SK-N-SH treated with all-trans-retinoic acid at 6 μM for 48 hours (cell line): ENCODE results near the gene RFPL1.

ENCODE experiments used
- ATAC-seq: fragments of 200-7000 bp; cut with Tn5 transposase; 3 replicates; pipeline ENCODE4 v1.9.1; 2020; ENCODE audit warnings: mild to moderate bottlenecking, moderate library complexity
- BACH2 ChIP-seq: fragments of 250-450 bp; sonication (Bioruptor Pico); IDR thresholded peaks from 2 replicates; pipeline ENCODE4 v1.9.0; 2021; ENCODE audit warnings: mild to moderate bottlenecking, borderline replicate concordance
- CREB5 ChIP-seq: fragments of 250-450 bp; sonication (Bioruptor Pico); IDR thresholded peaks from 2 replicates; pipeline ENCODE4 v1.5.1; 2020; ENCODE audit warnings: low read depth, mild to moderate bottlenecking, moderate library complexity
- CSDC2 ChIP-seq: fragments of 250-450 bp; sonication (Bioruptor Pico); IDR thresholded peaks from 2 replicates; pipeline ENCODE4 v1.5.0; 2020; ENCODE audit warnings: mild to moderate bottlenecking, moderate library complexity
- CSRNP3 ChIP-seq: fragments of 250-450 bp; sonication (Bioruptor Pico); IDR thresholded peaks from 2 replicates; pipeline ENCODE4 v1.5.1; 2021; ENCODE audit warnings: mild to moderate bottlenecking, moderate library complexity
- ESRRG ChIP-seq: fragments of 250-450 bp; sonication (Bioruptor Pico); IDR thresholded peaks from 2 replicates; pipeline ENCODE4 v1.6.1; 2021; ENCODE audit warnings: mild to moderate bottlenecking
- GLIS3 ChIP-seq: fragments of 250-450 bp; sonication (Bioruptor Pico); IDR thresholded peaks from 2 replicates; pipeline ENCODE4 v1.5.0; 2020; ENCODE audit warnings: mild to moderate bottlenecking, moderate library complexity
- ISL1 ChIP-seq: fragments of 250-450 bp; sonication (Bioruptor Pico); IDR thresholded peaks from 2 replicates; pipeline ENCODE4 v2.1.2; 2022; ENCODE audit warnings: mild to moderate bottlenecking, moderate library complexity
- OSR1 ChIP-seq: fragments of 250-450 bp; sonication (Bioruptor Pico); IDR thresholded peaks from 2 replicates; pipeline ENCODE4 v1.8.0; 2022; ENCODE audit warnings: moderate library complexity, mild to moderate bottlenecking, inconsistent platforms
- POU6F1 ChIP-seq: fragments of 250-450 bp; sonication (Bioruptor Pico); IDR thresholded peaks from 2 replicates; pipeline ENCODE4 v1.8.0; 2021; ENCODE audit warnings: low read depth, mild to moderate bottlenecking, moderate library complexity, borderline replicate concordance
- PPARA ChIP-seq: fragments of 250-450 bp; sonication (Bioruptor Pico); IDR thresholded peaks from 2 replicates; pipeline ENCODE4 v1.5.0; 2020; ENCODE audit warnings: mild to moderate bottlenecking, borderline replicate concordance
- RARB ChIP-seq: fragments of 250-450 bp; sonication (Bioruptor Pico); IDR thresholded peaks from 2 replicates; pipeline ENCODE4 v1.8.0; 2021; ENCODE audit warnings: mild to moderate bottlenecking, moderate library complexity
- SNAI2 ChIP-seq: fragments of 250-450 bp; sonication (Bioruptor Pico); IDR thresholded peaks from 2 replicates; pipeline ENCODE4 v1.5.0; 2020; ENCODE audit warnings: mild to moderate bottlenecking, moderate library complexity
- TCF4 ChIP-seq: fragments of 250-450 bp; sonication (Bioruptor Pico); IDR thresholded peaks from 2 replicates; pipeline ENCODE4 v1.8.0; 2021; ENCODE audit warnings: mild to moderate bottlenecking, moderate library complexity, borderline replicate concordance
- TOX ChIP-seq: fragments of 250-450 bp; sonication (Bioruptor Pico); IDR thresholded peaks from 2 replicates; pipeline ENCODE4 v1.8.0; 2021; ENCODE audit warnings: mild to moderate bottlenecking, moderate library complexity, borderline replicate concordance
- ZFP3 ChIP-seq: fragments of 250-450 bp; sonication (Bioruptor Pico); IDR thresholded peaks from 2 replicates; pipeline ENCODE4 v1.5.0; 2020; ENCODE audit warnings: mild to moderate bottlenecking, moderate library complexity
- ZFP30 ChIP-seq: fragments of 450-650 bp; formaldehyde crosslinking; IDR thresholded peaks from 2 replicates; pipeline ENCODE4 v1.5.0; 2022; ENCODE audit warnings: mild to moderate bottlenecking, moderate library complexity
- ZNF565 ChIP-seq: fragments of 450-650 bp; formaldehyde crosslinking; conservative IDR thresholded peaks from 2 replicates; pipeline ENCODE4 v1.5.0; 2020; ENCODE audit warnings: low read depth, mild to moderate bottlenecking, moderate library complexity
- ZNF8 ChIP-seq: fragments of 450-650 bp; formaldehyde crosslinking; IDR thresholded peaks from 2 replicates; pipeline ENCODE4 v1.5.0; 2020; ENCODE audit warnings: mild to moderate bottlenecking, moderate library complexity
- TF ChIP-seq, protein P1 (sequence below): fragments of 250-450 bp; sonication (Bioruptor Pico); IDR thresholded peaks from 2 replicates; pipeline ENCODE4 v1.8.0; 2020; ENCODE audit warnings: mild to moderate bottlenecking, moderate library complexity, borderline replicate concordance
- TF ChIP-seq, protein P2 (sequence below): fragments of 250-450 bp; sonication (Bioruptor Pico); IDR thresholded peaks from 2 replicates; pipeline ENCODE4 v1.5.0; 2020; ENCODE audit warnings: mild to moderate bottlenecking, moderate library complexity

RFPL1 gene

GRCh38 chr22:29426476-29426875, 11.9 kb upstream of the RFPL1 start:
- TF ChIP-seq TOX (CRISPR knock-in tag) = no peak
- TF ChIP-seq PPARA (CRISPR knock-in tag) = no peak
- TF ChIP-seq RARB = no peak
- TF ChIP-seq OSR1 (CRISPR knock-in tag) = no peak
- TF ChIP-seq ZFP3 (CRISPR knock-in tag) = no peak
- no peak for TF ChIP-seq ZNF8 (CRISPR knock-in tag)
- TF ChIP-seq CREB5 = no peak
- TF ChIP-seq POU6F1 (CRISPR knock-in tag) = no peak
- ATAC-seq = no peak

DNA sequence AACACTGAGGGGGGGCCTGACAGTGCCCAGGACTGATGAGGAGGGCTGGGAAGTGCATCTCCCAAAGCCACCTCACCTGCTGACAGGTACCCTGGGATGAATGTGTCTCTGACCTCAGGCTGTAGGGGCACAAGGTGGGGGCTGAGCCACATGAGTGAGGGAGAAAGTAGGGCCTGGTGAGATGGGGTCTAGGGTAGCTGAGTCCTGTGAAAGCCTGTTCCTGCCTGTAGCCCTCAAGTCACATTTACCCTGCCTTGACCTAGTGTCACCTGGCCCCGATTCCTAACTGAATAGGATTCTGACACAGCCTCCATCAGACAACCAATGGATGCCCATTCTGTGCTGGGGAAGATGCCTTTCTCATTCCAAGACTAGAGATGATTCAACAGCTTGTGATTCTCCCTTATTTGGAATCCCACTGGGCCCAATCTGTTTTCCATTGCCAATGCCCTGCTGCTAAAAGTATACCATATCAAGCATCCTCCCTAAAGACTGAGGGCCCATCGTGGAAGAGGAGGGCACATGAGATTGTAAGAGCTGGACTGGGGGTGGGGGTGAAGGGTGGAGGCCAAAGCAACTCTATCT, 11.1 kb upstream of the RFPL1 start:
- TF ChIP-seq, protein P1, sequence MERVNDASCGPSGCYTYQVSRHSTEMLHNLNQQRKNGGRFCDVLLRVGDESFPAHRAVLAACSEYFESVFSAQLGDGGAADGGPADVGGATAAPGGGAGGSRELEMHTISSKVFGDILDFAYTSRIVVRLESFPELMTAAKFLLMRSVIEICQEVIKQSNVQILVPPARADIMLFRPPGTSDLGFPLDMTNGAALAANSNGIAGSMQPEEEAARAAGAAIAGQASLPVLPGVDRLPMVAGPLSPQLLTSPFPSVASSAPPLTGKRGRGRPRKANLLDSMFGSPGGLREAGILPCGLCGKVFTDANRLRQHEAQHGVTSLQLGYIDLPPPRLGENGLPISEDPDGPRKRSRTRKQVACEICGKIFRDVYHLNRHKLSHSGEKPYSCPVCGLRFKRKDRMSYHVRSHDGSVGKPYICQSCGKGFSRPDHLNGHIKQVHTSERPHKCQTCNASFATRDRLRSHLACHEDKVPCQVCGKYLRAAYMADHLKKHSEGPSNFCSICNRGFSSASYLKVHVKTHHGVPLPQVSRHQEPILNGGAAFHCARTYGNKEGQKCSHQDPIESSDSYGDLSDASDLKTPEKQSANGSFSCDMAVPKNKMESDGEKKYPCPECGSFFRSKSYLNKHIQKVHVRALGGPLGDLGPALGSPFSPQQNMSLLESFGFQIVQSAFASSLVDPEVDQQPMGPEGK = no peak
- TF ChIP-seq TCF4 (CRISPR knock-in tag) (no peak), ZNF565 (CRISPR knock-in tag) (no peak), CSRNP3 (CRISPR knock-in tag) (no peak), RARB (no peak), ZFP3 (CRISPR knock-in tag) (no peak), OSR1 (CRISPR knock-in tag) (no peak), ZFP30 (CRISPR knock-in tag) (no peak), TOX (CRISPR knock-in tag) (no peak), CSDC2 (no peak), ZNF8 (CRISPR knock-in tag) (no peak), CREB5 (no peak), GLIS3 (no peak), ESRRG (CRISPR knock-in tag) (no peak), ISL1 (CRISPR knock-in tag) (no peak), SNAI2 (CRISPR knock-in tag) (no peak)
- TF ChIP-seq, protein P2, sequence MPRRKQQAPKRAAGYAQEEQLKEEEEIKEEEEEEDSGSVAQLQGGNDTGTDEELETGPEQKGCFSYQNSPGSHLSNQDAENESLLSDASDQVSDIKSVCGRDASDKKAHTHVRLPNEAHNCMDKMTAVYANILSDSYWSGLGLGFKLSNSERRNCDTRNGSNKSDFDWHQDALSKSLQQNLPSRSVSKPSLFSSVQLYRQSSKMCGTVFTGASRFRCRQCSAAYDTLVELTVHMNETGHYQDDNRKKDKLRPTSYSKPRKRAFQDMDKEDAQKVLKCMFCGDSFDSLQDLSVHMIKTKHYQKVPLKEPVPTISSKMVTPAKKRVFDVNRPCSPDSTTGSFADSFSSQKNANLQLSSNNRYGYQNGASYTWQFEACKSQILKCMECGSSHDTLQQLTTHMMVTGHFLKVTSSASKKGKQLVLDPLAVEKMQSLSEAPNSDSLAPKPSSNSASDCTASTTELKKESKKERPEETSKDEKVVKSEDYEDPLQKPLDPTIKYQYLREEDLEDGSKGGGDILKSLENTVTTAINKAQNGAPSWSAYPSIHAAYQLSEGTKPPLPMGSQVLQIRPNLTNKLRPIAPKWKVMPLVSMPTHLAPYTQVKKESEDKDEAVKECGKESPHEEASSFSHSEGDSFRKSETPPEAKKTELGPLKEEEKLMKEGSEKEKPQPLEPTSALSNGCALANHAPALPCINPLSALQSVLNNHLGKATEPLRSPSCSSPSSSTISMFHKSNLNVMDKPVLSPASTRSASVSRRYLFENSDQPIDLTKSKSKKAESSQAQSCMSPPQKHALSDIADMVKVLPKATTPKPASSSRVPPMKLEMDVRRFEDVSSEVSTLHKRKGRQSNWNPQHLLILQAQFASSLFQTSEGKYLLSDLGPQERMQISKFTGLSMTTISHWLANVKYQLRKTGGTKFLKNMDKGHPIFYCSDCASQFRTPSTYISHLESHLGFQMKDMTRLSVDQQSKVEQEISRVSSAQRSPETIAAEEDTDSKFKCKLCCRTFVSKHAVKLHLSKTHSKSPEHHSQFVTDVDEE (CRISPR knock-in tag) = no peak
- ATAC-seq = no peak

GRCh38 chr22:29431986-29432385, 6.4 kb upstream of the RFPL1 start:
- TF ChIP-seq, protein P1 = no peak
- TF ChIP-seq GLIS3 (no peak), POU6F1 (CRISPR knock-in tag) (no peak), ESRRG (CRISPR knock-in tag) (no peak), BACH2 (CRISPR knock-in tag) (no peak)
- TF ChIP-seq, protein P2 (CRISPR knock-in tag) = no peak
- TF ChIP-seq, all 23 proteins: peak for 0
- ATAC-seq = no peak
